Testis (tissue), 3 donors: ENCODE data around the gene TLE5. TPM values are rescaled to one million over a fixed set of nuclear protein-coding genes. Genes with fewer than 3 reads are reported as not detected.

Source experiments
- DNase-seq: peaks from one replicate; pipeline ENCODE4 v3.0.0-alpha.2; 2019
- H3K27ac ChIP-seq, 2 donors: fragments of 200-600 bp; sonication (generic); one replicate each; pipeline ENCODE4 v1.5.1; 2019
- H3K27me3 ChIP-seq: fragments of 200-600 bp; sonication (generic); one replicate; pipeline ENCODE4 v1.5.1; 2019
- H3K36me3 ChIP-seq: fragments of 200-600 bp; sonication (generic); one replicate; pipeline ENCODE4 v1.5.1; 2017; ENCODE audit warnings: low read depth; ENCODE audit errors: missing control alignments
- H3K4me1 ChIP-seq: fragments of 200-600 bp; sonication (generic); one replicate; pipeline ENCODE4 v1.5.1; 2019
- H3K4me3 ChIP-seq, 2 donors: fragments of 200-600 bp; sonication (generic); one replicate each; pipeline ENCODE4 v1.5.1; 2017 to 2019
- H3K9me3 ChIP-seq: fragments of 200-600 bp; sonication (generic); one replicate; pipeline ENCODE4 v1.5.1; 2017
- CTCF ChIP-seq, 3 experiments: fragments of 450-650 bp in 2 of 3; fragments of 200-600 bp in 1 of 3; sonication (generic) in 1 of 3; IDR thresholded peaks; one replicate each; pipeline ENCODE4 v1.5.1; 2016 to 2019; ENCODE audit warnings: antibody characterized with exemption in 3 of 3, mild to moderate bottlenecking in 2 of 3, moderate library complexity in 1 of 3
- POLR2A ChIP-seq: fragments of 450-650 bp; IDR thresholded peaks from one replicate; pipeline ENCODE4 v1.6.1; 2017; ENCODE audit warnings: antibody characterized with exemption, mild to moderate bottlenecking, moderate library complexity
- WGBS, 2 donors: methylation state at CpG; one replicate each; pipeline ENCODE4 v1.1.5; 2018; 5-methylcytosine and 5-hydroxymethylcytosine counted together
- intact Hi-C: fragments of 100-400 bp; cut with DNase I; formaldehyde crosslinking; loops from one replicate; pipeline ENCODE4 v1.15.1; 2023; ENCODE audit warnings: low total_unique reads
- polyA plus RNA-seq: library from polyadenylated mRNA; stranded (reverse); fragments of 350-450 nt; fragmentation: Illumina TruSeq; extraction: RNeasy Lipid Tissue Mini Kit (QIAGEN cat#74804); gene quantifications from one replicate; pipeline ENCODE4 v1.2.3, GENCODE V29; 2014; ENCODE audit warnings: low read depth, low replicate concordance; ENCODE audit not compliant: insufficient read depth
- total RNA-seq, 2 donors: library from RNA; depleted of rRNA; stranded (reverse); fragments of >200 nt; gene quantifications; one replicate each; pipeline ENCODE4 v1.2.3, GENCODE V29; 2016

The TLE5 gene
- total and polyA plus RNA-seq, 3 donors from 2014 or later, result 314 to 539 (median 354) TPM

- intact Hi-C loops, result no loop called here
- DNase-seq, result no peak
- Histone ChIP-seq H3K4me3 (no peak overlapping the region), H3K36me3 (no peaks in the 10 kb centered on the region), H3K27ac (no peak overlapping the region), H3K4me1 (peaks cover 9% of the 10 kb centered on the region), H3K9me3 (no peaks in the 10 kb centered on the region), H3K27me3 (no peaks in the 10 kb centered on the region)
- WGBS, 2 donors, result 80 to 84% methylated on average over 5 of the region's 5 CpGs
- no peak for TF ChIP-seq POLR2A
- no peak for TF ChIP-seq CTCF (IDR thresholded peaks at IDR 0.05)
Measured at GRCh38 chr19:3024509-3024869, 37.8 kb downstream of the TLE5 start.

GRCh38 chr19:3020321-3020960, 41.9 kb downstream of the TLE5 start:
- Histone ChIP-seq H3K4me3 (no peak overlapping the region), H3K36me3 (no peaks in the 10 kb centered on the region), H3K27ac (peak overlapping the region; percentile 54 to 64), H3K27me3 (no peaks in the 10 kb centered on the region), H3K4me1 (no peaks in the 10 kb centered on the region), H3K9me3 (no peaks in the 10 kb centered on the region)
- peak; percentile 66 for DNase-seq
- intact Hi-C loops, result no loop called here
- no peak for TF ChIP-seq CTCF (IDR thresholded peaks at IDR 0.05)
- no peak for TF ChIP-seq POLR2A
- 60 to 79% methylated on average over 18 of the region's 18 CpGs for WGBS, 2 donors

- no peaks in the 10 kb centered on the region for H3K4me1 ChIP-seq
- no peaks in the 10 kb centered on the region for H3K36me3 ChIP-seq
- peak overlapping the region; percentile 54 to 64 for H3K27ac ChIP-seq
- no peaks in the 10 kb centered on the region for H3K27me3 ChIP-seq
- TF ChIP-seq POLR2A, result no peak
- TF ChIP-seq CTCF (IDR thresholded peaks at IDR 0.05), result no peak
- intact Hi-C loops, result no loop called here
- H3K9me3 ChIP-seq, result no peaks in the 10 kb centered on the region
- WGBS, 2 donors, result 90 to 91% methylated on average over 4 to 28 of the region's 28 CpGs
- no peak overlapping the region for H3K4me3 ChIP-seq
- DNase-seq, result no peak
Measured at GRCh38 chr19:3019211-3019854, 43.0 kb downstream of the TLE5 start.

- H3K36me3 ChIP-seq, result no peaks in the 10 kb centered on the region
- WGBS, 2 donors, result 98 to 99% methylated on average over 6 to 7 of the region's 7 CpGs
- intact Hi-C loops, result no loop called here
- H3K27ac ChIP-seq, result no peak overlapping the region
- no peak overlapping the region for H3K4me3 ChIP-seq
- H3K4me1 ChIP-seq, result no peaks in the 10 kb centered on the region
- H3K9me3 ChIP-seq, result no peaks in the 10 kb centered on the region
- no peak for DNase-seq
- H3K27me3 ChIP-seq, result no peaks in the 10 kb centered on the region
- TF ChIP-seq POLR2A, result no peak
- TF ChIP-seq CTCF (IDR thresholded peaks at IDR 0.05), result no peak
Measured at GRCh38 chr19:3017923-3018322, 44.4 kb downstream of the TLE5 start.
